Measurements from ENCODE around the gene P3H3.
"Not testable (repeated sequence)": the region's sequence is repeated elsewhere in the genome, so short reads cannot be mapped to it uniquely, and the experiment has no call there.

Gene P3H3

GRCh38 chr12:6867413-6868210 is 39.4 kb downstream of the P3H3 start, which contains the start of gene TPI1:
Gene TPI1, plus strand, starts transcription at chr12:6867531. Its CDS starts 36 bp downstream, at chr12:6867567.
- peak; percentile 68 for DNase-seq (ENCODE audit: low read depth)

GRCh38 chr12:6868211-6869048 is 40.2 kb downstream of the P3H3 start:
- DNase-seq (ENCODE audit: low read depth), result peak; percentile 21

GRCh38 chr12:6869049-6870021 is 41.1 kb downstream of the P3H3 start:
- peak; percentile 84 for DNase-seq (ENCODE audit: low read depth)

DNA sequence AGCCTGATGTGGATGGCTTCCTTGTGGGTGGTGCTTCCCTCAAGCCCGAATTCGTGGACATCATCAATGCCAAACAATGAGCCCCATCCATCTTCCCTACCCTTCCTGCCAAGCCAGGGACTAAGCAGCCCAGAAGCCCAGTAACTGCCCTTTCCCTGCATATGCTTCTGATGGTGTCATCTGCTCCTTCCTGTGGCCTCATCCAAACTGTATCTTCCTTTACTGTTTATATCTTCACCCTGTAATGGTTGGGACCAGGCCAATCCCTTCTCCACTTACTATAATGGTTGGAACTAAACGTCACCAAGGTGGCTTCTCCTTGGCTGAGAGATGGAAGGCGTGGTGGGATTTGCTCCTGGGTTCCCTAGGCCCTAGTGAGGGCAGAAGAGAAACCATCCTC is 42.1 kb downstream of the P3H3 start:
- not testable (repeated sequence) for DNase-seq (ENCODE audit: low read depth)

DNA sequence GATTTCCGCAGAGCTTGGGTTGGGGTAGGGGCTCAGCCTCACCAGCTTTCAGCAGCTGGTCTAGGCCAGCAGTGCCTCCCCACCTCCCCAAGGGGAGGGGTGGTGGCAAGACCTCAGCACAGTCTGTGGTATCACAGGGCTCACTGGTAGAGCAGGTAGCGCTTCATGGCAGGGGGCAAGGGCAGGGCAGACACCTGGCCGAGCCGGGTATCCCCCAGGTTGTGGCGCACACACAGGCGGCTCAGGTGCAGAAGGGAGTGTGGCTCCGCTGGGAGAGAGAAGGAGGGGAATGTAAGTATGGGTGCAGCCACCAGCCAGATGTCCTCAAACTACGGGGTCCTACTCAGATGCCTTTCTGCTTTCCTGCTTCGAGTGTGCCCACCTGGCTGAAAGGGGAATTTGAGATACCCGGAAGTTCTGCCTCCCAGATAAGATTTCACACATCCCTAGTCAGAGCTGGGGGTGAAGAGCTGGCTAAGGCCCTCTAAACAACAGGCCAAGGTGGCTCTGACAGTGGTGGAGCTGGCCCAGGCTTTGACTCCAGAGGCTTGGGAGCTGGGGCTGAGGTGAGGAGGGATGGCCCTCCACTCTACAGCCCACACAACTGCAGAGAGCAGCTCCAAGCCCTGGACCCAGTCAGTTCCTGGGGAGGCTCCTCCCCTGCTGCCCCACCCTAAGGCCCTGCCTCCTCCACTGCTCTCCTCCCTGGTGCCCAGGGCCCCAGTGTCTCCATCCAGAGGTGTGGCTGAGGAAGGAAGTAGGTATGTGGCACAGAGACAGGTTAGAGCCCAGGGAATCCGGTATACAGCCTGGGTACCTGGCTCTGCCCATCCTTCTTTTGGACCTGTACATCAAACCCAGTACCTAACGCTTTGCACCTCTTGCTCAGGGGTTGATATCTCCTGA is 43.1 kb downstream of the P3H3 start:
- no peak for DNase-seq (ENCODE audit: low read depth)

GRCh38 chr12:6872073-6873048 is 44.2 kb downstream of the P3H3 start:
- peak; percentile 49 for DNase-seq (ENCODE audit: low read depth)

- peak; percentile 92 for DNase-seq (ENCODE audit: low read depth)
Observed at GRCh38 chr12:6873094-6874014, 45.1 kb downstream of the P3H3 start, which contains the start of gene SPSB2. Gene SPSB2, minus strand, starts transcription at chr12:6873303. Its CDS starts 402 bp downstream, at chr12:6872901.

GRCh38 chr12:6874015-6874368 is 45.8 kb downstream of the P3H3 start:
- DNase-seq (ENCODE audit: low read depth), result not testable (repeated sequence)

DNA sequence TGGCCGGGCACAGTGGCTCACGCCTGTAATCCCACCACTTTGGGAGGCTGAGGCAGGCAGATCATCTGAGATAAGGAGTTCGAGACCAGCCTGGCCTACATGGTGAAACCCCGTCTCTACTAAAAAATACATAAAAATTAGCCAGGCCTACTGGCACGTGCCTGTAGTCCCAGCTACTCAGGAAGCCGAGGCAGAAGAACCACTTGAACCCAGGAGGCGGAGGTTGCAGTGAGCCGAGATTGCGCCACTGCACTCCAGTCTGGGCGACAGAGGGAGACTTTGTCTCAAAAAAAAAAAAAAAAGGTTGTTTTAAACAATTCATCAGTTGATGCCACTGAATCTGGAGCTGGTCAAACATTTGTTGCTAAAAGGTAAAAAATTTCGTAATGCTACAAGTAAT is 51.6 kb downstream of the P3H3 start:
- DNase-seq (ENCODE audit: low read depth), result not testable (repeated sequence)

- DNase-seq (ENCODE audit: low read depth), result no peak
Observed at GRCh38 chr12:6883252-6883651, 55.0 kb downstream of the P3H3 start.

DNA sequence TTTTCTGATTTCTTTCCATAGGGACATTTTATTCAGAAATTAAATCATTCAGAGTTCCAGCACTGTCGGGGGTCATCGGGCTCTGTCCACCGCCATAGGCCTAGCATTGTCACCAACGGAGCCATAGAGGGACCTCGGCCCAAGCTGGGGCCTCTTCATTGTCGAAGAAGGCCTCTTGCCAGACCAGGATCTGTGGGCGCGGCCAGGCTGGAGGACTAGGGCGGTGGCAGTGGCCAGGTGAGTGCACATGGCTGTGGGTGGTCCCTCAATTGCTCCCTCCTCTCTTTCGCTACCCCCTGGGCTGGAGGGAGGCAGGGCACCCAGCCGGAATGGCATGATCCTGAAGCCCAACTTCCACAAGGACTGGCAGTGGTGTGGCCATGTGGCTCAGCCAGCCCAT is 55.5 kb downstream of the P3H3 start:
- no peak for DNase-seq (ENCODE audit: low read depth)

- DNase-seq (ENCODE audit: low read depth), result no peak
Observed at GRCh38 chr12:6884539-6884938, 56.3 kb downstream of the P3H3 start.

DNA sequence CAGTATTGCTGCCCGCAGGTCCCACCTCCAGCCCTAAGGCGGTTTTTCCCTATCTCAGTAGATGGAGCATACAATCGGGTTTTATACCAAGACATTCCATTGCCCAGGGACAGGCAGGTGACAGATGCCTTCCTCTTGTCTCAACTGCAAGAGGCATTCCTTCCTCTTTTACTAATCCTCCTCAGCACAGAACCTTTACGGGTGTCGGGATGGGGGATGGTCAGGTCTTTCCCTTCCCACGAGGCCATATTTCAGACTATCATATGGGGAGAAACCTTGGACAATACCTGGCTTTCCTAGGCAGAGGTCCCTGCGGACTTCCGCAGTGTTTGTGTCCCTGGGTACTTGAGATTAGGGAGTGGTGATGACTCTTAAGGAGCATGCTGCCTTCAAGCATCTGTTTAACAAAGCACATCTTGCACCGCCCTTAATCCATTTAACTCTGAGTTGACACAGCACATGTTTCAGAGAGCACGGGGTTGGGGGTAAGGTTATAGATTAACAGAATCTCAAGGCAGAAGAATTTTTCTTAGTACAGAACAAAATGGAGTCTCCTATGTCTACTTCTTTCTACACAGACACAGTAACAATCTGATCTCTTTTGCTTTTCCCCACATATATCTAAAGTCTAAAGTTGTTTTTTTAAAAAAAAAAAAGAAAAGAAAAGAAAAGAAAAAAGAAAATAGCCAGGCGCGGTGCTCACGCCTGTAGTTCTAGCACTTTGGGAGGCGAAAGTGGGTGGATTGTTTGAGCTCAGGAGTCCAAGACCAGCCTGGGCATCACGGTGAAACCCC is 58.2 kb downstream of the P3H3 start:
- DNase-seq (ENCODE audit: low read depth), result not testable (repeated sequence)

DNA sequence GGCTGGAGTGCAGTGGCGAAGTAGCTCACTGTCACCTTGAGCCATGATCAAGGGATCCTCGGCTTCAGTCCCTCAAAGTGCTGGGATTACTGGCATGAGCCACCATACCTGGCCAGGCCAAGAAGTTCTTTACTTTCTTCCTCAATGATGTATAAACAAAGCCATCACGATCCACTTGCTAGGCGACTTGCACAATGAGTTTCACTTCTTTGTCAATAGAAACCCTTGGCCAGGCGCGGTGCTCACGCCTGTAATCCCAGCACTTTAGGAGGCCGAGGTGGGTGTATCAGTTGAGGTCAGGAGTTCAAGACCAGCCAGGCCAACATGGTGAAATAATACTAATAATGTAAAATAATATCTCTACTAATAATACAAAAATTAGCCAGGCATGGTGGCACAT is 59.3 kb downstream of the P3H3 start:
- no peak for DNase-seq (ENCODE audit: low read depth)

DNA sequence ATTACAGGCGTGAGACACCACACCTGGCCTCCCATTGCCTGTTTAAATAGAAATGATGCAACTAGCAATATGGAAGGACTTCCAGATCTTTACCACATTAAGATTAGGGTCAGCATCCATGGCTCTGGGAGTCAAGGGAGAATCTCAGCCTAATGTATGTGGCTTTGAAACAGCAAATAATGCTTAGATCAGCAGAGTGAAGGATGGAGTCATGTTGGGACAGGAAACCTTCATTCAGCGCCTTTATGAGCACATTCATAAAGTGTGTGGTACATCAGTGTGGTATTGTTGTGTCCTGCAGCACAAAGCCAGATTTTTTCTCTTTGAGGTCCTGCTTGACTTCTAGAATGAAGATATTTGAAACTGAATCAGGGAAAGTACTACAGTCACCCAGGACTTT is 60.2 kb downstream of the P3H3 start:
- no peak for DNase-seq (ENCODE audit: low read depth)

- DNase-seq (ENCODE audit: low read depth), result not testable (repeated sequence)
Observed at GRCh38 chr12:6888794-6889193, 60.6 kb downstream of the P3H3 start.

Data from amniotic epithelial cell (primary cell).